Activated CD4-positive, CD25-positive, alpha-beta regulatory T cell treated with anti-CD3 and anti-CD28 coated beads, Interleukin-2, amount 50 U/mL, for 16 hours (primary cell): Measurements from ENCODE around the gene ARL15.

Experiments
- DNase-seq: peaks from one replicate; pipeline ENCODE4 v3.0.0-alpha.2; 2020; ENCODE audit warnings: low read depth, low spot score

Gene ARL15

DNA sequence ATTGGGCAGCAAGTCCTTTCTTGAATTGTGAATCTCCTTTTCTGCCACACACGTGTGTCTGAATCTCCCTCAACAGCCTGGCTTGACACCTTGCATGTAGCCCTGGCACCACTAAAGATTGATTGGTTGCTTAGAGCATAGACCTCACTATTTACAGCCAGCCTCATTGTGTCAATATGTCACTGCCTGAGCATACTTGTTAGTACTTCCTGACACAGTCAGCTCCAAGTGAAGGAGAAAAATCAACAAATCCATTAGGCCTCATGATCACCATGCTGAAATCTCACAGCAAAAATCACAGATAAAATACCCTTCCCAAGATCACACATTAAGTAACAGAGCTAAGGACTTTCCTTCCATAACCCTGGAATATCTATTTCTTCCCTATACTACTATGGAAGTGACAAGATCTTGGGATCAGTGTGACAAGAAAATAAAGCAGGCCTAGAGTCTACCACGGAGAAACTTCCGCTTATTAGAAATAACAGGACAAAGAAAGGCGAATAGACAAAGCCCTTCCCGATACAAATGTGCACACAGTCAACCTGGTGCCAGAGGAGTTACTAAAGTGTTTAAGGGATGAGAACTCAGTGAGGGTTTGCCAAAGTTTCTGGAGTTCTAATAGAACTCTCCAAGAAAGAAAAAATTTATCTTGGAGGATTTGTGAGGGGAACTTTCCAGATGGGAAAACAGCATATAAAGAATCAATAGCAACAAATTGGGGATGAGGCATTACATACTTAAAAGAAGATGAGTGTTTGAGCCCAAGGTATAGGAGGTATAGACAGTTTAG is 5.6 kb upstream of the ARL15 start:
- DNase-seq: no peak

DNA sequence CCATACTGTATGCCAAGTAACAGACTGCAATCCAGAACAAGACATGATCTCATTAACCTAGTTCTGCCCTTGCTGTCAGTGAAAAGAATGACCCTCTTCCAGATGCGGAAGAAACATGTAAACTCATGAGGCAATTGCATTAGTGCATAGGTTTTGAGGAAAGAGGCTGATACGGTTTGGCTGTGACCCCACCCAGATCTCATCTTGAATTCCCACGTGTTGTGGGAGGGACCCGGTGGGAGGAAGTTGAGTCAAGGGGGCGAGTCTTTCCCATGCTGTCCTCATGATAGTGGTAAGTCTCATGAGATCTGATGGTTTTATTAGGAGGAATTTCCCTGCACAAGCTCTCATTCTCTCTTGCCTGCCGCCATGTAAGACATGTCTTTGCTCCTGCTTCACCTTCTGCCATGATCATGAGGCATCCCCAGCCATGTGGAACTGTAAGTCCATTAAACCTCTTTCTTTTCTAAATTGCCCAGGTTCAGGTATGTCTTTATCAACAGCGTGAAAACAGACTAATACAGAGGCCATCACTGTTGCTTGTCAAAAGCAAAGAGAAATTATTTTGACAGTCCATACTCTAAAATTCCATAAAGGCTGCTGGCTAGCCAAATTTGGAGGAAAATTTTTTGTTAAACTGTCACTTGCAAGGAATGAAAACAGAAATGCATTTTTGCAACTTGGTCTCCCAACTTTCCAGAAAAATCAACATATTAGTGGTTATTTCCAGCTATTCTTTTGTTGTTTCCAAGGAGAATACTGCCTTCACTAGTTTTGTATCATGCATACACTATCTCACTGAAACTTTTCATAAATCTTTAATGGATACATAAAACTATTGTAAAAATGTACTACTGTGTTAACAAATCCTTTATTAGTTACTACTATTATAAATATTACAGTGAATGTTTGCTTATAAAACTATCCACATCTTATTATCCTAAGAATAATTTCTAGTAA is 3.2 kb upstream of the ARL15 start:
- no peak for DNase-seq

DNA sequence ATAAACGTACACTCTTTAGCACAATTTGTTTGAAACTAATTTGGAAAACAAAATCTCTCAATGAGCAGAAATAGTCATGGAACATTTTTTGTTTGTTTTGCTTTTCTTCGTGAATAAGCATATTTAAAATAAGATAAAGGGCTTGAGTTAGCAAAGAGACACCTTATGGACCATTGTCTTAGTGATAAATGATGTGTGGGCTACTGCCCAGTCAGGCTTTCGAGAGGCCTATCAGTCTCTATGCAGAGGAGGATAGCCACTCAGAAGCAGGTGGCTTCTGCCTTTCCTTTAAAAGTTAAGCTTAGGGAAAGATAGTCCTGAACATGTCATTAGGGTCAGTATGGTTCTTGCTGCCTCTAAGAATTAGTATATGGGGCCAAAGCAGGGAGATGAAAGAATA is 2.1 kb upstream of the ARL15 start:
- DNase-seq: no peak

DNA sequence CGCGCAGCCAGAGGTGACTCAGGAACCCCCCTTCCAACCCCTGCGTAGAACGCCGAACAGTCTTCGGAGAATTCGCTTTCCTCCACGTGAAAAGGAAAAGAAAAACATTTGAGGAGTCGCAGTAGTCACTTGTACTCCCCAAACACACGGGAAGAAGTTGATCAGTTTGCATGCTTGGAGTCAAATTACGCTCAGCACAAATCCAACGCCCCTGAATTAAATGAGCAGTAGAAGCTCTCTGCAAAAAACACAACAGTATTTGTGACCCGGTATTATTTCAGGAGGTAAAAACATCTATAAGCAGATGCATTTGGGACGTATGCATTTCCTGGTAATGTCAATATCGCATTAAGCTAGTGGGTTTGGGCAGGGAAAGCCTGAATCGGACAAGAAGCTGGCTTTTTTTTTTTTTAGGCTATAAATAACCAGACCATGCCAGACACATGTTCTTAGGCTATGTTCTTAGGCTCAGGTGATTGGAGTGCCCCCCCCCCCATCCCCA is 854 bp upstream of the ARL15 start:
- DNase-seq: no peak

DNA sequence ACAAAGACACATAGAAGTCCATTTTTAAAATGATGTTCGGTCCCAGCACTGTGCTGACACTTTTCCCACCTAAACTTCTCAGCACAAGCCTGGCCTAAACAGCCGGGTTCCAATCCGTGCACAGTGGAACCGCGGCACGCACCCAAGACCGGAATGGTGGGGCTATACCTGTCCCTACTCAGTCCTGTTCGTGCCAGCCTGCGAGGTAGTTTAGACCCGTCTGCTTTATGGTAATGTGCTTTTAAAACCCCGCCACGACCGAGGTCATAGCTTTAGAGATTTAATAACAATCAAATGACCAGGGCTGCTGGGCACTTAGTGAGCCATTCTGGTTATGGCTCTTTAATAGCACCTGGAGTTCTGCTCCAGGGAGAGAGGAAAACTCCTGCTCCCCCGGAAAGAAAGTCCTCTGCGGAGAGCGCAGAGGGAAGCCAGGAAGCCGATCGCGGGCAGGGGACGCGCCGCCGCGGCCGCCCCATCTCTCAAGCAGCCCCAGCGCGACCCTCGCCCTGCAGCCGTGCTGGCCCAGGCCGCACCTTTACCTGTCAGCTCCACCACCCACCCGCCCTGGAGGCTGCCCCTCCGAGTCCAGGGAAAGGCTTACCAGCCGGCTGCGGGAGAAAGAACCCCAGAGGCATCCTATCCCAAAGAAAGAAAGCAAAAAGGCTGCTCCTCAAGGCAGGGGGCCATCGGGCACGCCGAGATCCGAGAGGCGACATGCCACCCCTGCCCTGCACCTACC is 511 bp downstream of the ARL15 start:
- DNase-seq: peak; percentile 2

DNA sequence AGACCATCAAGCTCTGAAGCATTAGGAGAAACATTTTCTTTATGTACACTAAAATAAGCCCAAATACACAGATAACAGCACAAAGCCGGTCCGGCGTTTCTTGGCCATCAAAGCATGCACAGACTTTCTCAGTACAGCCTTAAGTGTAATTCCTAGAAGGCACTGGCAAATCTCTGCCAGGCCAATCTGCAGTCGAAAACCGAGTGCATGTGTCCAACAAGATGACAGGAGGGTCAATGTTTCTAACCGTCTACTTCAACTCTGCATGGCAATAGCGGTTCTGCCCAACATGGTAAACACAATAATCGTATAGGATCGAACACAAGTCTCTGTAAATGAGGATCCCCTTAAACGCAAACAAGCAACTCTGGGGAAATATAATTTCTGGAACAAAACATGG is 1.1 kb downstream of the ARL15 start:
- no peak for DNase-seq

DNA sequence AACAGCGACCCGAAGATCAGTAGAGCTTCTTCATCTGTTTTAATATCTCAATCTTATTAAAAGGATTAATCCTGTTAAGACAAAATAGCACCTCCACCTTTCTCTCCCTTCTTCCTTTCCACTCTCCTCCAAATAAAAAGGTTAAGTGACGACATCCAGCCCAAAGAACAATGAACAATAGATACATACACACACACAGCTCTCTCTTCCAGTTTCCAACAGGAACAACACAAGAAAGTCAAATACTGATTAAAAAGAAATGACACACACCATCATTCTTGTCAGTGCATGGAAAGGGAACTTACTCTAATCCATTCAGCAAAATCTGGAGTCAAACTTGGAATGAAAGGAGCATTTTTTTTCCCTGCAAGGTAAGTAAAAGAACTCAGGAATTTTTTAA is 2.8 kb downstream of the ARL15 start:
- no peak for DNase-seq

DNA sequence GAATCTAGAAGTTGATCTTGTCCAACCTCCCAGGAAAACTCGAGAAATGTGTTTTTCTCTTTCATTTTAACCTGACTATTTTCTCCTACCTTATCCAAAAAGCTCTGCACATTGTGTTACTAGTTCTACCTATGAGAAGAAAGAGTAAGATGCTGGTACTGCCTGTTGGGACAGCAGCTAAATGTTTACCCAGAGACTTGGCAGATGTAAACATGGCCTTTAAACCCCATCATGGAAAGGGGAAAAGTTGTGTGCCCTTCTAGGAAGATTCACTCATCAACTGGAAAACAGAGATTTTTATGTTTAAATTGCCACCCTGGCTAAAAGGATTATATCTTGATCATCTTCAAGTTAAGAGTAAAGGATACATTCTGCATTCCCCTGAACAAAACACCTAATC is 3.5 kb downstream of the ARL15 start:
- DNase-seq: no peak

DNA sequence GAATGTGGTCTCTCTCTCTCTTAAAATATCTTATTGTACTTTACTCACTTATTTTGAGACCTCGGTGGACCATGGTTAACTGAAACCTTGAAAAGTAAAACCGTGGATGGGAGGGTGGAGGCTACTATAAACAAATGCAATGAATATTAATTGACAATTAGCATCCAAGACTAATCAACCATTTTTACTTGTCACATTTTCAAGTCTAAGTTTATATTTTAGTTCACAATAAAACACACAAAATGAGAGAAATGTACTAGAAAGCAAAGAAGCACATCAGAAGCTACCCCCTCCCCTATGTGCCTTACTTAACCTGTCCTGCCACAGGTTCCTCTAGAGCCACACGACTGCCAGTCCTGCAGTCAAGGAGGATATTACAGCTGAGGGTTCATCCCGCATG is 4.6 kb downstream of the ARL15 start:
- no peak for DNase-seq

DNA sequence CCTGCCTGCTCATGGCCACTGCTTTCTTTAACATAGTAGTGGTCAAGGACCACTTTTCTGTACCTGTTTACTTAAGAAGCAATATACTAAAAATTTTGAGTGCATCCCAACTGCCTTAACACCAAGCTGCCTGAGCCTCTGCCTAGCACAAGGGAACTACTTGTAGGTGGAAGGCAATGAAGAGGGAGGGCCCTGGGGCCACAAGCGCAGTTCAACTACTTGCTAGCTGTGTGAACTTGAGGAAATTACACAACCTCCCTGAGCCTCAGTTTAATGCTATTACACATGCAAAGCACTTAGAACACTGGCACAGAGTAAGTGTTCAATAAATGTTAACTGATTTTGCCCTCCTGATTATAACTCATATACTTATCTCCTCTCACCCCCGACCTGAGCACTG is 6.3 kb downstream of the ARL15 start:
- no peak for DNase-seq

DNA sequence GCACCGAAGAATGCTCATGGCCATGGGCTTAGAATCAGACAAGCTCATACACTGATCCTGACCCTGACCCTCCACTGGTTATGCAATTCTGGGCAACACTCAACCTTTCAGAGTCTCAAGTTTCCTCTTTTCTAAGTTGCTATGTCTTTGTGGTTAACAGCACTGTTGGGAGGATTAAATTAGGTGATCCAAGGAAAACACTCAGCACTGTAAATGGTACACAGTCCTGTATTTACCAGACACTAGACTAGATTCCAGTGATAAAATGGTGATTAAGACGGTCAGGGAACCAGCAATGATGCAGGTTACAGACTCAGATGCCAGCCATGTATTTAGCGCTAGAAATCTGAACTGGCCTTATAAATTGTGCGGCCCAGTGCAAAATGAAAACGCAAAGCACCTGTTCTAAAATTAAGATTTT is 8.1 kb downstream of the ARL15 start:
- DNase-seq: no peak

DNA sequence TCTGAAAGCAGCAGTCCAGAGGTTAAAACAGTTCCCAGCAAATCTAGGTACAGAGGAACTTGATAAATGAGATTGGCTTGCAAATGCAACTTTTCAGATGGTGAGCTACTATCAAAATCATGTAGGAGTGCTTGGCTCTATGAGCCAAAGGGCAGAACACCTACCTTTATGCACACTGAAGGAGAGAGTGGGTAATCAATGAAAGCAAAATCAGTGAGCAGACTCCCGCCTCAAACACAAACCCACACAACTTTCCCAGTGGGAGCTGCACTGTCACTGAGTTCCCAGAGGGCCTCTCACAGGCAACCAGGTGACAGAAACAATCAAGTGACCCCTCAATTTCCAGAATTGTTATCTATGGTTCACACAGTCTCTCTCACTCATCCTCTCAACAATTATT is 8.5 kb downstream of the ARL15 start:
- DNase-seq: no peak

DNA sequence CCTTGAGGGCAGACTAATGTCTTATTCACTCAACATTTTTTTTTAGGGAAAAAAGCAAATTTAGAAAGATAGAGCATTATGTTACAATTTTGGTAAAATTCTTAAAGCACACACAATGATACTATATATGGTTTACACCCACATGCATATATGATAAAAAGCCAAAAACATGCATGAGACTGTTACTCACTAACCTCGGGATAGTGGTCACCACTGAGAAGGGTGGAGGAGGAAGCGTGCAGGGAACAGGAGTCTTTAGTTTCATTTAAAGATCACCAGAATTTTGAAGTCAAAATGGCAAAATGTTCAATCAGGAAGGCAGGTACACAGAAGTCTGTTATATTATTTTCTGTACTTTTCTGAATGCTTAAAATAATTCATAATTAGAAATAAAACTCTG is 9.2 kb downstream of the ARL15 start:
- DNase-seq: no peak

DNA sequence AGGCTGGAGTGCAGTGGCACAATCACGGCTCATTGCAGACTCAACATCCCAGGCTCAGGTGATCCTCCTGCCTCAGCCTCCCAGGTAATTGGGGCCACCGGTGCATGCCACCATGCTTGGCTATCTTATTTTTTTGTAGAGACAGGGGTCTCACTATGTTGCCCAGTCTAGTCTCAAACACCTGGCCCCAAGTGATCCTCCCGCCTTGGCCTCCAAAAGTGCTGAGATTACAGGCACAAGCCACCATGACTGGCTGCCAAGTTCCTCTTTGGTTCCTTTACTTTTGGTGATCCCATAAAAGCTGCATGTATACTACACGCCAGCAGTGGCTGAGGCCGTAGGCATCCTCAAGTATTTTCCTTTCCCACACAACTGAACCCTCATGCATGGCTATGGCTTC is 11.4 kb downstream of the ARL15 start:
- DNase-seq: no peak

DNA sequence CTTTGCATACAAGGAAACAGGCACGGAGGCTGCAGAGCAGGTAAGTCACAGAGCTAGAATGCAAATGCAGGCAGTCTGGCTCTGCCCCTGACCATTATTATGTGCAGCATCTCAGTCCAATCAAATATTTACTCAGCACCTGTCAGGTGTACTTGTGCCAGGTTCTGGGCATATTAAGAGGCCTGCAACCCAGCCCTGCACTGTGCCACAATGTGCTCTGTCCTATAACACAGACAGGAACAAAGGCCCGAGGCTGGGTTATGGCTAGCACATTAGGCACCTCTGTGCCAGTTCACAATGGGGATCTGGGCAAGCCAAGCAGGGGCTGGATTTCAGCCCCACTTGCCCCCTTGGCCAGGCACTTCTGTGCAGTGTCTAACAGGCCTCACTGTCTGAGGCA is 14.0 kb downstream of the ARL15 start:
- no peak for DNase-seq

DNA sequence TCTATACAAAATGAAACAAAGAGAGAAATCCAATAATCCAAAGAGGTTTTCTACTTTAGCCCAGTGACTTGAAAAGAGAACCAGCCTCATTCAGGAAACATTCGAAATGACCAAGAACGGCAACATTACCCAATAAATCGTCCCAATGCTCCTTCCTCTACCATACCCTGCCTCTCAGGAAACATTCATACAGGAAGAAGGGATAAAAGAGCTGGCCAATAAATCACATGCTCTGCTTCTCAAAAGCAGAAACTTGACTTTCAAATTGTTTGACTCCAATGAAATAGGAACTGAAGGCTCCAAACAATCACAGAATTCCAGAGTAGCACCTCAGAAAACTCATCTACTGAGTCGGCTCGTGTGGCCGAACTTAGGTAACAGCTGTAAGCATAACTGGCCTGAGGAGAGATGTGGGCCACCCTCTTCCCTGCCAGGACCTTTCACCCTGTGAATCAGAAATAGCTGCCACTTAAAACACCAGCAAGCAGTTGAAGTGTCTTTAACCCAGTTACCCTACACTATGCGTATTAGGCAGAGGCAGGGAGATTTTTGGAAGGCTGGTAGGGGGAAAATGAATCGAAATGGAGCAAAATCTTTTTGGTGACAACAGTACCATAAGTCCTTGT is 14.6 kb downstream of the ARL15 start:
- no peak for DNase-seq

DNA sequence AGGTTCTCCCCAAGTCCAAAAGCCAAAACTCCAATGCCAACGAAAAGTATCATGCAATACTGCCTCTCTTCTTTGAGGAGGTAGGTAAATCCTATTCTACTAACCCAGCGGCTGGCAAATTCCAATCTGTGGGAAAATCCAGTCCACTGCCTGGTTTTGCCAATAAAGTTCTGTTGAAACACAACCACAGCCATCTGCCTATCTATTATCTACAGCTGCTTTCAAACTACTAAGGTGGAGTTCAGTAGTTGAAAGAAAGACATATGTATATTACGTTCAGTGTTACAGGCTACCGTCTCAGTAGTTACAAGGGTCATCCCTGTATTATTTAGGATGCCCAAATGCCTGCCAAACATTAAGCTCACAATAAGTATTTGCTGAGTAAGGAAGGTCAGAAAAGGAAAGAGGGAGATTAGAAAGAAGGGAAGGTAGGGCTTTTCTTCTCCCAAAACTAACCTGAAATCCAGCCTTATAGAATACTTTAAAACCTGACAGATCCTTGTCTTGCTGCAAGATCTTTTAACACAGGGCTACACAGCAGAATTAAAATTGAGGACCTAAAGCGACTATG is 16.2 kb downstream of the ARL15 start:
- no peak for DNase-seq

DNA sequence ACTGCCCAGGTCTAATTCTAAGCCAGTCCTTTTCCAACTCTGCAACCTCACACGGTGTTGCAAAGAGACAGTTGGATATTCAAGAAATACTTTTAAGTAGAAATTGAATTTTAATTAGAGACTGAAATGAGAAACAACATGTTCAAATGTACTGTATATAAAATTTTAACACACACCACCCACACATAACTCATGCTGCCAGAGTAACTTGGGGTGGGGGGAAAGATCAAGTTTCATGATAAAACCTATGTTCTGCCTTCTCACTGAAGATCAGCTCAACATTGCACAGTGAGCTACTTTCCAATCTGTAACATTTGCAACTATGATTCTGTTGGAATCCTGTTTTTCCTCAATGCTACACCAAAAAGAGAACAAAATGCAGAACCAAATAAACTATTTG is 17.5 kb downstream of the ARL15 start:
- DNase-seq: no peak

DNA sequence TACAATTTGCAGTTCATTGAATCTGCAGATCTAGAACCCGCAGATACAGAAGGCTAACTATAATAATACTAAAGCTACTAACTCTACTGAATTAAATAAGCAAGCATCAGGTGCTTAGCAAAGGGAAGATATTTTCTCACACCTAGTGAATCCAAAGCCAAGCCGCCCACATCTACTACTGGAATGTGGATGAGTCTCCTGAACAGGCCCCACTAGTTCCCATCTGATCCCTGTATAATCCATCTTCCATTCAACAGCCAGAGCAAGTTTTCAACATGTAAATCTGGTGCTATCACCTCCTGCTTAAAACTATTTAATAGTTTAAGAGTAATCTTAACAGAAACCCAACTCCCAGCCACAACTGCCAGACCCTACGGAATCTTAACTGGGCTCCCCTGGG is 18.9 kb downstream of the ARL15 start:
- DNase-seq: no peak

DNA sequence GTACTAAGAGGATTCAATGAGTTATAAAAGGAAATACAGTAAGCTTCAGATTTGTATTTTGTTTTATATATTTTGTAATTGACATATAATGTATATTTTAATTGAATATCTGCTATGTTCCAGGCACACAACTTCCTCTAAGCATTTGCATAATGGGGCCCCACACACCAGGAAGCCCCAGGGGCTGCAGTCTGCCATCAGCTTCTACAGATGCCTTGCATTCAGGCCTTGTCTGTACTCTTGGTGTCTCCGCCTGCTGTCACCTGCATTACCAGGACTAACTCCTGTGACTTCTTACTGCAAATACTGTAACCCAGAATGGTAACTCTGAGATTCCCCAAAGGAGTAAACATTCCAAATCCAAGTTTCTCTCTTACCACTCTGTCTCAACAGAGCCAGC is 20.6 kb downstream of the ARL15 start:
- no peak for DNase-seq

DNA sequence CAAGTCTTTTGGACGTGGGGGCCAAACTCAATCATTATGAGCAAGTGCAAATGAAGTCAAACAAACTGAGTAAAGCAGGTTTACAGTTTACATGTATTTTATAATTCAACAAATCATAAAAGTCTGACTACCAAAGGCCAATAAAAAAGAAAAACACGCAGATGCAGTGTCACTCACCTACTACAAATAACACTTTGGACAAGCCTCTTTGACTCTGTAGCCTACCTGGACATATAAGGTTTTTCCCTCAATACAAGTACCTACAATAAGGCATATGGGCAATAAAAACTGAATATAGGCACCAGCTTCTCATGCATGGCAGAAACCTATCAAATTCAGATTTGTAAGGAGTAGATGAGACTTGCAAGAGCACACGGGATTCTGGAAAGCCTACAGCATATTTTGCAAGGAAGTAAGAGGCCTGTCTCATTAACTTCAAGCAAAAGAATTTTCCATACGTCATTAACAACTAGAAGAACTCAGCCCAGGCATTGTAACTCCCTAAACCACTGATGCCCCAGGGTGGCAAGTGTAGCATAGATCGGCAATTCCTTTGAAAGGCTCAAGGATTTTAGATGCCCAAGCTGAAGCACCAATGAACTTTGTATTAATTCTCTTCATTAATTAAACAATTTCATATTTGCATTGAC is 21.7 kb downstream of the ARL15 start:
- no peak for DNase-seq
